ENCODE data around the gene INF2. TPM values are rescaled to one million over a fixed set of nuclear protein-coding genes. Genes with fewer than 3 reads are reported as not detected.

The INF2 gene
- total RNA-seq, 1 donor from 2014 or later = 130 TPM

DNA sequence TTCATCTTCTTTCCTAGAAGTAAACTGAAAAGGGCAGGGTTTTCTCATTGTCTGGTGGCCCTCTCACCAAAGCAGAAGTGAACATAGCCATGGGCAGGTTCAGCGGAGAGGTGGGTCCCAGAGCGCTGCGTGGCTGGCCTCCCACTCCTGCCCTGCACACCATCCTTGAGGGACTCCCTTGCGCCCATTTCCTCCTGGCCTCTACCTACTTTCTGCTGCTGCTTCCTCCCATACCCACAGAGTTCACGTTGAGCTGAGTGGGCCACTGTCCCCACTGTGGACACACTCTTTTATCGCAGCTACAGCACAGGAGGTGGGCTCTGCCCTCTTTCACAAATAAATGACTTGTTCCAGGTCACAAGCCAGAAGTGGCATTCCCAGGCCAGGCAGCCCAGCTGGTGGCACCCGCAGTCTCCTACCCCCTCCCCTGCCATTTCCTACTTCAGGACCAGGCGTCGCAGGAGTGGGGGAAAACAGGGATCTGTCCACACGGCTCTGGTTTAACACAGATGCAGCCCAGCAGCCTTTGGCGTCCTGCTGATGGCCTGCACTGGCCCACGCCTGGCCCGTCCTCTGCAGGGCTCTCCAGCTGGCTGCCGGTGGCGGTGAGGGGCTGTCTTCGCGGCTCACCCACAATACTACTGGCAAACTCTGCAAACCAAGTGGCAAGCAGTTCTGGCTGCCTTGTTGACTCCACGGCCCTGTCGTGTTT, 68.4 kb downstream of the INF2 start:
- no peaks in the 10 kb centered on the region for H3K9me3 Mint-ChIP-seq (ENCODE audit: unreplicated experiment)
- no peak for DNase-seq (ENCODE audit: extremely low spot score, unreplicated experiment)
- no peaks in the 10 kb centered on the region for H3K27me3 Mint-ChIP-seq (ENCODE audit: unreplicated experiment)
- no peak overlapping the region for H3K4me3 Mint-ChIP-seq (ENCODE audit: unreplicated experiment)
- TF ChIP-seq, protein P1, sequence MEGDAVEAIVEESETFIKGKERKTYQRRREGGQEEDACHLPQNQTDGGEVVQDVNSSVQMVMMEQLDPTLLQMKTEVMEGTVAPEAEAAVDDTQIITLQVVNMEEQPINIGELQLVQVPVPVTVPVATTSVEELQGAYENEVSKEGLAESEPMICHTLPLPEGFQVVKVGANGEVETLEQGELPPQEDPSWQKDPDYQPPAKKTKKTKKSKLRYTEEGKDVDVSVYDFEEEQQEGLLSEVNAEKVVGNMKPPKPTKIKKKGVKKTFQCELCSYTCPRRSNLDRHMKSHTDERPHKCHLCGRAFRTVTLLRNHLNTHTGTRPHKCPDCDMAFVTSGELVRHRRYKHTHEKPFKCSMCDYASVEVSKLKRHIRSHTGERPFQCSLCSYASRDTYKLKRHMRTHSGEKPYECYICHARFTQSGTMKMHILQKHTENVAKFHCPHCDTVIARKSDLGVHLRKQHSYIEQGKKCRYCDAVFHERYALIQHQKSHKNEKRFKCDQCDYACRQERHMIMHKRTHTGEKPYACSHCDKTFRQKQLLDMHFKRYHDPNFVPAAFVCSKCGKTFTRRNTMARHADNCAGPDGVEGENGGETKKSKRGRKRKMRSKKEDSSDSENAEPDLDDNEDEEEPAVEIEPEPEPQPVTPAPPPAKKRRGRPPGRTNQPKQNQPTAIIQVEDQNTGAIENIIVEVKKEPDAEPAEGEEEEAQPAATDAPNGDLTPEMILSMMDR (IDR thresholded peaks at IDR 0.05) = no peak
- peaks cover 27% of the 10 kb centered on the region for H3K36me3 Mint-ChIP-seq (ENCODE audit: unreplicated experiment)
- peaks cover 18% of the 10 kb centered on the region for H3K4me1 Mint-ChIP-seq (ENCODE audit: unreplicated experiment)
- no peak overlapping the region for H3K27ac Mint-ChIP-seq (ENCODE audit: unreplicated experiment)

DNA sequence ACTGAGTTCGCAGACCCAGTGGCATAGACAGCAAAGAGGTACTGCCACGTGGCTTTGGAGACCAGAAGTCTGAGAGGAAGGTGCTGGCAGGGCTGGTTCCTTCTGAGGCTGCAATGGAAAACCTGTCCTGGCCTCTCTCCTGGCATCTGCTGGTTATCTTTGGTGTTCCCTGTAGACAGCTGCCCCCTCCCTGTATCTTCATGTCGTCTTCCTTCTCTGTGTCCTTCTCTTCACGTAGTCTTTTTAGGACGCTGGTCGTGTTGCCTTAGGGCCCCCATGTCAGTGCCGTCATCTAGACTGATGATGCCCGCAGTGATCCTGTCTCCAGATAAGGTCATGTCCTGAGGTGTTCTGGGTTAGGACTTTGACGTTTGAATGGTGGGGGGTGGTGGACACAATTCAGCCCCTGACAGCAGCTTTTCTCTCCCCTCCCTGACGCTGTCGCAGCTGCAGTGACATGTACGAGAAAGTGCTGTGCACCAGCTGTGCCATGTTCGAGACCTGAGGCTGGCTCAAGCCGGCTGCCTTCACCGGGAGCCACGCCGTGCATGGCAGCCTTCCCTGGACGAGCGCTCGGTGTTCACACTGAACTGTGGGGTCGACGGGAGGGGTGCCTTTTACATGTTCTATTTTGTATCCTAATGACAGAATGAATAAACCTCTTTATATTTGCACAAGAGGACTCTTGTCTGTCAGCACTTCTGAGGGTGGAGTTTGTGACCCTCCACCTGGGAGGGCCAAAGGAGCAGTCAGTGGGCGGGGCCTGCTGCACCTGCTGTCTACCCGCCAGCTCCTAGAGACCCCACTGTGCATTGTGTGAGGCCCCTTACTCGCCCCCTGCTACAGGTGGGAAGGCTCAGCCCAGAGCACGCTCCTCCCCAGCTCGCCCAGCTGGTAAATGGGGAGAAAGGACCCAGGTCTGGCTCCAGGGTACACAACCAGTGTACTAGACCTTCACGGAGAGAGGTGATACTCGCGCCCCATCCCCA, 69.9 kb downstream of the INF2 start:
- DNase-seq (ENCODE audit: extremely low spot score, unreplicated experiment) = no peak
- H3K9me3 Mint-ChIP-seq (ENCODE audit: unreplicated experiment) = no peaks in the 10 kb centered on the region
- TF ChIP-seq, protein P1 (IDR thresholded peaks at IDR 0.05) = no peak
- peaks cover 27% of the 10 kb centered on the region for H3K36me3 Mint-ChIP-seq (ENCODE audit: unreplicated experiment)
- no peak overlapping the region for H3K4me3 Mint-ChIP-seq (ENCODE audit: unreplicated experiment)
- no peak overlapping the region for H3K27ac Mint-ChIP-seq (ENCODE audit: unreplicated experiment)
- H3K27me3 Mint-ChIP-seq (ENCODE audit: unreplicated experiment) = no peaks in the 10 kb centered on the region
- H3K4me1 Mint-ChIP-seq (ENCODE audit: unreplicated experiment) = peaks cover 10% of the 10 kb centered on the region

DNA sequence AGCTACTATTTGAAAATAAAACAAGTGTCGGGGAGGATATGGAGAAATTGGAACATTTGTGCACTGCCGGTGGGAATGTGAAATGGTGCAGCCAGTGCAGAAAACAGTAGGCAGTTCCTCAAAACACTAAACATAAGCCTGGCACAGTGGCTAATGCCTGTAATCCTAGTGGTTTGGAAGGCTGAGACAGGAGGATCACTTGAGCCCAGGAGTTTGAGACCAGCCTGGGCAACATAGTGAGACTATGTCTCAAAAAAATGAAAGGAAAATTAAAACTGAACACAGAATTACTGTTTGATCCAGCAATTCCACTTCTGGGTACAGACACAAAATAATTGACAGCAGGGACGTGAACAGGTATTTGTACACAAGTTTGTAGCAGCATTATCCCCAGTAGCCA, 76.1 kb downstream of the INF2 start:
- Mint-ChIP-seq H3K27me3 (ENCODE audit: unreplicated experiment) (no peaks in the 10 kb centered on the region), H3K4me3 (ENCODE audit: unreplicated experiment) (no peak overlapping the region), H3K36me3 (ENCODE audit: unreplicated experiment) (peaks cover 24% of the 10 kb centered on the region), H3K9me3 (ENCODE audit: unreplicated experiment) (no peaks in the 10 kb centered on the region), H3K27ac (ENCODE audit: unreplicated experiment) (no peak overlapping the region), H3K4me1 (ENCODE audit: unreplicated experiment) (peaks cover 17% of the 10 kb centered on the region)
- TF ChIP-seq, protein P1 (IDR thresholded peaks at IDR 0.05) = no peak
- no peak for DNase-seq (ENCODE audit: extremely low spot score, unreplicated experiment)

DNA sequence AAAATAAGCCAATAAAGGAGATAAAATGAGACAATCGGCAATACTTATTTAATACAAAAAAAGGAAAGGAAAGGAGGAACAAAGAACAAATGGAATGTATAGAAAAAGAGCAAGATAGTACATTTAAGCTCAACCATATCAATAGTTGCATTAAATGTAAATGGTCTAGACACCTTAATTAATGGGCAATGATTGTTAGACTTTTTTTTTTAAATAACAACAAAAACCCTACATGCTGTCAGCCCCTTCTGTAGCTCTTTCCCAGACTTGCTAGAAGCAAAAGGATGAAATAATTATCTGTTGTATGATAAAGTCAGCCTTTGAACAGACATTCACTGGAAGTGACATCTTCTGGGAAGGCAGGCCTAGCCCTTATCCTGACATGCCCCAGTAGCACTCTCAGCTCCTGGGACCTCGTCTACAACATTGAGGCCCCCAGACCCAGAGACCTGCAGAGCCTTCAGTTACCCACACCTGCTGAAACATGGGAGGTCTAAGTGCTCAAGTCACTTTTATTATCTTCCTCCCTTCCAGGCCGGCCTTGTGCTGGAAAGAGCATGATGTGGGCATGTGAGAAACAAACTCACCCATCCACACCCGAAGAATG, 76.9 kb downstream of the INF2 start:
- TF ChIP-seq, protein P1 (IDR thresholded peaks at IDR 0.05) = no peak
- Mint-ChIP-seq H3K4me1 (ENCODE audit: unreplicated experiment) (peaks cover 15% of the 10 kb centered on the region), H3K27me3 (ENCODE audit: unreplicated experiment) (no peaks in the 10 kb centered on the region), H3K4me3 (ENCODE audit: unreplicated experiment) (no peak overlapping the region), H3K27ac (ENCODE audit: unreplicated experiment) (no peak overlapping the region), H3K36me3 (ENCODE audit: unreplicated experiment) (peaks cover 24% of the 10 kb centered on the region), H3K9me3 (ENCODE audit: unreplicated experiment) (no peaks in the 10 kb centered on the region)
- DNase-seq (ENCODE audit: extremely low spot score, unreplicated experiment) = no peak

Measured in osteocyte (in vitro differentiated cells).